ENCODE data around the gene CCL7. TPM values are rescaled to one million over a fixed set of nuclear protein-coding genes. Genes with fewer than 3 reads are reported as not detected.

The CCL7 gene
- total and polyA plus RNA-seq, 8 donors, result not detected

- FAIRE-seq (no peak), ATAC-seq (no peak)
- WGBS, 2 donors, result 63 to 68% methylated on average over 4 of the region's 4 CpGs
Observed at GRCh38 chr17:34290586-34290985, 20.6 kb downstream of the CCL7 start.

GRCh38 chr17:34291721-34292348 is 21.8 kb downstream of the CCL7 start:
- intact Hi-C loops (cut with DNase I), result no loop called here
- FAIRE-seq, result no peak

More at GRCh38 chr17:34290586-34290985, 20.6 kb downstream of the CCL7 start:
- no peak overlapping the region for H3K27ac ChIP-seq
- no peaks in the 10 kb centered on the region for H3K9me3 ChIP-seq
- H3K4me1 ChIP-seq, result no peaks in the 10 kb centered on the region
- DNase-seq, result no peak
- TF ChIP-seq CTCF (IDR thresholded peaks at IDR 0.05), result no peak
- no peaks in the 10 kb centered on the region for H3K36me3 ChIP-seq
- intact Hi-C loops (cut with DNase I), result no loop called here
- no peak overlapping the region for H3K4me3 ChIP-seq
- H3K27me3 ChIP-seq, result no peaks in the 10 kb centered on the region

GRCh38 chr17:34299027-34299426 is 29.0 kb downstream of the CCL7 start:
- H3K4me1 ChIP-seq, result no peaks in the 10 kb centered on the region
- intact Hi-C loops (cut with DNase I), result no loop called here
- H3K36me3 ChIP-seq, result no peaks in the 10 kb centered on the region
- no peak overlapping the region for H3K4me3 ChIP-seq
- no peaks in the 10 kb centered on the region for H3K9me3 ChIP-seq
- no peak for FAIRE-seq
- H3K27me3 ChIP-seq, result no peaks in the 10 kb centered on the region
- TF ChIP-seq CTCF (IDR thresholded peaks at IDR 0.05), result no peak
- 80 to 82% methylated on average over 2 of the region's 2 CpGs for WGBS, 2 donors
- H3K27ac ChIP-seq, result no peak overlapping the region
- no peak for DNase-seq
- ATAC-seq, result no peak

More at GRCh38 chr17:34291721-34292348, 21.8 kb downstream of the CCL7 start:
- no peak for TF ChIP-seq CTCF (IDR thresholded peaks at IDR 0.05)
- Histone ChIP-seq H3K27me3 (no peaks in the 10 kb centered on the region), H3K4me3 (no peak overlapping the region), H3K4me1 (no peaks in the 10 kb centered on the region), H3K27ac (no peak overlapping the region), H3K9me3 (no peaks in the 10 kb centered on the region), H3K36me3 (no peaks in the 10 kb centered on the region)
- DNase-seq (no peak), ATAC-seq (no peak)
- WGBS, 2 donors, result 68 to 78% methylated on average over 6 of the region's 6 CpGs

- Histone ChIP-seq H3K4me3 (no peak overlapping the region), H3K36me3 (no peaks in the 10 kb centered on the region), H3K27me3 (no peaks in the 10 kb centered on the region), H3K27ac (no peak overlapping the region), H3K9me3 (no peaks in the 10 kb centered on the region), H3K4me1 (no peaks in the 10 kb centered on the region)
- ATAC-seq (peak in 1 of 4 donors; percentile 22), DNase-seq (no peak), FAIRE-seq (no peak)
- no peak for TF ChIP-seq CTCF (IDR thresholded peaks at IDR 0.05)
- WGBS, 2 donors, result 67 to 73% methylated on average over 3 of the region's 3 CpGs
- intact Hi-C loops (cut with DNase I), result loop anchor here in 1 of 3 donors (10.0 kb wide), 1 partner anchor 95 kb away; no protein-coding TSS in a partner anchor
Observed at GRCh38 chr17:34299956-34300577, 30.0 kb downstream of the CCL7 start.

Data from pancreas (tissue), 10 donors.